A549 (cell line): Measurements from ENCODE around the gene KCNG2.

Source experiments
- CBX8 ChIP-seq: fragments of 200-600 bp; sonication (generic); IDR thresholded peaks from 2 replicates; pipeline ENCODE4 v1.6.1; 2016
- CEBPB ChIP-seq, 2 experiments: fragments of >200 bp in 1 of 2; sonication (Bioruptor Twin) in 1 of 2; formaldehyde crosslinking in 1 of 2; IDR thresholded peaks; 2 replicates each; pipeline ENCODE4 v1.6.1; 2012 to 2016
- CHD2 ChIP-seq: fragments of 150-350 bp; IDR thresholded peaks from 2 replicates; pipeline ENCODE4 v1.6.1; 2014; ENCODE audit warnings: low read length; ENCODE audit not compliant: partially characterized antibody
- EHMT2 ChIP-seq: fragments of 200-600 bp; sonication (generic); IDR thresholded peaks from 2 replicates; pipeline ENCODE4 v1.6.1; 2016; ENCODE audit warnings: antibody characterized with exemption, low read depth, mild to moderate bottlenecking, moderate library complexity
- EP300 ChIP-seq, 2 experiments: fragments of >200 bp; sonication (Bioruptor Twin); formaldehyde crosslinking; IDR thresholded peaks; 2 replicates in 1 of 2; 3 replicates in 1 of 2; pipeline ENCODE4 v1.6.1; 2016 to 2017
- MAFK ChIP-seq: fragments of 450-650 bp; IDR thresholded peaks from 2 replicates; pipeline ENCODE4 v1.6.1; 2014; ENCODE audit not compliant: partially characterized antibody
- NR3C1 ChIP-seq: fragments of >200 bp; sonication (Bioruptor Twin); formaldehyde crosslinking; IDR thresholded peaks from 3 replicates; pipeline ENCODE4 v1.6.1; 2017
- TF ChIP-seq, protein P1 (sequence below): fragments of >200 bp; sonication (Bioruptor Twin); formaldehyde crosslinking; IDR thresholded peaks from 3 replicates; pipeline ENCODE4 v1.5.1; 2016

DNA sequence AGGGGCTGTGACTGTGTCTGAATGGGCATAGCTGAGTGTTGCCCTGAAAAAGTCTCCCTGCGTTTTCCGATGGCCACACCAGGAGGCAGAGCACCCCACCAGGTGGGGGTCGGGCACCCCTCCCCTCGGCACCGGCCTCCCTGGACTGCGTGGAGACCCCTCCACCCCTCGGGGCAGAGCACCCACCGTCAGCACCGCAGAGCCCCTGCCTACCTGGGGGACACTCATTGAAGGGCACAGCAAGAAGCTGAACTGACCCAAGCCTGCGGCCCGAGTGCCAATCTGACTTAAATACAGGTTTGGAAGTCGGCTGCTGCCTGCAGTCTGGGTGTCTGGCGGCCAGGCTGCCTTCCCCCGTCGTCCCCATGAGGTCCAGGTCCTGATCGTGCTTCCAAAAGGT is 69.9 kb downstream of the KCNG2 start:
- TF ChIP-seq MAFK (no peak), NR3C1 (no peak), EP300 (IDR thresholded peaks at IDR 0.05) (no peak), CHD2 (no peak), EHMT2 (no peak), CEBPB (IDR thresholded peaks at IDR 0.05) (no peak), CBX8 (no peak)
- TF ChIP-seq, protein P1, sequence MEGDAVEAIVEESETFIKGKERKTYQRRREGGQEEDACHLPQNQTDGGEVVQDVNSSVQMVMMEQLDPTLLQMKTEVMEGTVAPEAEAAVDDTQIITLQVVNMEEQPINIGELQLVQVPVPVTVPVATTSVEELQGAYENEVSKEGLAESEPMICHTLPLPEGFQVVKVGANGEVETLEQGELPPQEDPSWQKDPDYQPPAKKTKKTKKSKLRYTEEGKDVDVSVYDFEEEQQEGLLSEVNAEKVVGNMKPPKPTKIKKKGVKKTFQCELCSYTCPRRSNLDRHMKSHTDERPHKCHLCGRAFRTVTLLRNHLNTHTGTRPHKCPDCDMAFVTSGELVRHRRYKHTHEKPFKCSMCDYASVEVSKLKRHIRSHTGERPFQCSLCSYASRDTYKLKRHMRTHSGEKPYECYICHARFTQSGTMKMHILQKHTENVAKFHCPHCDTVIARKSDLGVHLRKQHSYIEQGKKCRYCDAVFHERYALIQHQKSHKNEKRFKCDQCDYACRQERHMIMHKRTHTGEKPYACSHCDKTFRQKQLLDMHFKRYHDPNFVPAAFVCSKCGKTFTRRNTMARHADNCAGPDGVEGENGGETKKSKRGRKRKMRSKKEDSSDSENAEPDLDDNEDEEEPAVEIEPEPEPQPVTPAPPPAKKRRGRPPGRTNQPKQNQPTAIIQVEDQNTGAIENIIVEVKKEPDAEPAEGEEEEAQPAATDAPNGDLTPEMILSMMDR = no peak
